ENCODE data around the gene DCAF12L2.
"Not testable (repeated sequence)": the region's sequence is repeated elsewhere in the genome, so short reads cannot be mapped to it uniquely, and the experiment has no call there.

The DCAF12L2 gene

GRCh38 chrX:126165721-126166461 lies at the start of gene DCAF12L2:
Gene DCAF12L2 (minus strand): TSS chrX:126166289. CDS start chrX:126165924, 365 bp downstream.
- no peak for DNase-seq (ENCODE audit: low read depth)

DNA sequence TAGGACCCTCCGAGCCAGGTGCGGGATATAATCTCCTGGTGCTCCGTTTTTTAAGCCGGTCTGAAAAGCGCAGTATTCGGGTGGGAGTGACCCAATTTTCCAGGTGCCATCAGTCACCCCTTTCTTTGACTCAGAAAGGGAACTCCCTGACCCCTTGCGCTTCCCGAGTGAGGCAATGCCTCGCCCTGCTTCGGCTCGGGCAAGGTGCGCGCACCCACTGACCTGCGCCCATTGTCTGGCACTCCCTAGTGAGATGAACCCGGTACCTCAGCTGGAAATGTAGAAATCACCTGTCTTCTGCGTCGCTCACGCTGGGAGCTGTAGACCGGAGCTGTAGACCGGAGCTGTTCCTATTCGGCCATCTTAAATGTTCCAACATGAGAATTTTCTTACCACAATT lies 24.8 kb upstream of the DCAF12L2 start:
- not testable (repeated sequence) for DNase-seq (ENCODE audit: low read depth)

- DNase-seq (ENCODE audit: low read depth) = no peak
Measured at GRCh38 chrX:126177133-126177840, 11.2 kb upstream of the DCAF12L2 start.

GRCh38 chrX:126170720-126171119 lies 4.6 kb upstream of the DCAF12L2 start:
- no peak for DNase-seq (ENCODE audit: low read depth)

DNA sequence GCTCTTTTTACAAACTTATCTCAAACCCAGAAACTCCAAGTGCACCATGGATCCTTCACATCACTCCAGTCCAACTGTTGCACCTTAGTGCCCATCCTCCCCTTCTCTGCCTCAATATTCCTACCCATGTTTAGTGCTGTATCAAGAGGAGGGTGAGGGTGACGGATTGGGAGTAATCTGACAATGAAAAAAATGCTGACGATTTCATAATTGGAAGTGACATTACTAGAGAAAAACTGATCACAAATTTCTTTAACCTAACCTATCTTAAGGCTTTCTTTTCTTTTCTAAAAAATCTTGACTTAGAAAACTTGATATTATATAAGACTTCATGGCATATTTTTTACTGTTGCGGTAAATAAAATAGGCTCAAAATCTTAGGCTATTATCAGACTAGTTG lies 1.5 kb upstream of the DCAF12L2 start:
- no peak for DNase-seq (ENCODE audit: low read depth)

- DNase-seq (ENCODE audit: low read depth) = no peak
Measured at GRCh38 chrX:126165401-126165720, 728 bp downstream of the DCAF12L2 start.

DNA sequence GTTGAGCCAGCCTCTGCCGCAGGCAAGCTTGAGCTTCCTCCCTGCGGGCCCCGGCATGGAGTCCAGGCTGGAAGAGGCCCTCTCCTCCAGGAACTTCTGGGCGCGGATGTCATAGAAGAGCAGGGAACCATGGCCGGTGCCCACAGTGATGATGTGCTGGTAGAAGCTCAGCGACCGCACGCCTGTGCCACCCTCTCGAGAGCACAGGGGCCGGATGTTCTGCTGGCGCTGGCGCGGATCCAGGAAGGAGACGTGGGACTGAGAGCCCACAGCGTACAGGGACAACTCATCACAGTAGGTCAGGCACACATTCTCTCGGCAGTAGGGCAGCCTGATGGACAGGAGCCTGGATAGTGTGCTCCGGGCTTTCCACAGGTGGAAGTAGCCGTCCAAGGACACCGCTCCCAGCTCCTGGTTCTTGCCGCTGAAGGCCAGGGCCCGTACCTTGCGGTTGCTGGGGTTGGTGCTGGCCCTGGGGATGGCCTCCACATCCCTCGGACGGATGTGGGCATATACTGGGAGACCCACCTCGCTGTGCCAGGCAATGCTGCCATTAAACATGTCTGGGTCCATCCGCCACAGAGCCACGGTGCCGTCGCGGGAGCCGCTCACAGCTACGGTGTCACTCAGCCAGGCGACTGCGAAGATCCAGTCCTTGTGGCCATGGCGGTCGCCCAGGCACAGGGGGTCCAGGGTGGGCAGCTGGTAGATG lies 1.2 kb downstream of the DCAF12L2 start:
- DNase-seq (ENCODE audit: low read depth) = no peak

DNA sequence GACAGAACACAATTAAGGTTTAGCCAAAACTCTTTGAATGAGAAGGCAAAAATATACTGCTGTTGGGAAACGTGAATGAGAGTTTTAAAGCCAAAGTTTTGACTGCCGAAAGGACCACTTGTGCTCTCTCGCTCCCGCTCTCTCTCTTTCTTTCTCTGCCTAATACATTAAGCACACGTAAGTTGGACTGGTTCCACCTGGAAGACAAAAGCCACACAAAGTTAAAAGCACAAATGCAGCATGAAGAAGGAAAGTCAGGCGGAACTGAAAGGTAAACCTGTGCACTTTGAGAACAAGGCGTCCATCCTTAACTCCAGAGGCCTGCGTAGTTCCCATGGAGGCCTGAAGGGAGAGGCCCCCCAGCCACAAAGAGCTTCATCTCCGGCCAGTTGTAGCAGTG lies 1.9 kb downstream of the DCAF12L2 start:
- DNase-seq (ENCODE audit: low read depth) = no peak

DNA sequence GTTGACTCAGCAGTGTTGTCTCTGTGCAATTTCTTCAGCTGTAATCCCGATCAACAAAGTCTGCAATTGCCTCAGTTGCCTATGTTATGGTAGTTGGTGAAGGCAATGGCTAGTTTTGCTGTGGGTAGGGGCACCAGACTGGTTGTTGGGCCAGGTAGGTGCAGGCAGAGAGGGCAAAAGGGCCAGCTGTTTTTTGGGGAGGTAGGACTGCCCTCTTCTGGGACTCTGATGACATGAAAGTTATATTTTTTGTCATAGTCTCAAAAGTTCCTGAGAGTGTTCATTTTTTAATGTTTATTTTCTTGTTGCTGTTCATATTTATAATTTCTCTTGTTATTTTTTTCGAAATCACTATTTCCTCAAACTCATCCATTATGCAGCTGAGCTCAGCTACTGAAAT lies 25.1 kb downstream of the DCAF12L2 start:
- no peak for DNase-seq (ENCODE audit: low read depth)

DNA sequence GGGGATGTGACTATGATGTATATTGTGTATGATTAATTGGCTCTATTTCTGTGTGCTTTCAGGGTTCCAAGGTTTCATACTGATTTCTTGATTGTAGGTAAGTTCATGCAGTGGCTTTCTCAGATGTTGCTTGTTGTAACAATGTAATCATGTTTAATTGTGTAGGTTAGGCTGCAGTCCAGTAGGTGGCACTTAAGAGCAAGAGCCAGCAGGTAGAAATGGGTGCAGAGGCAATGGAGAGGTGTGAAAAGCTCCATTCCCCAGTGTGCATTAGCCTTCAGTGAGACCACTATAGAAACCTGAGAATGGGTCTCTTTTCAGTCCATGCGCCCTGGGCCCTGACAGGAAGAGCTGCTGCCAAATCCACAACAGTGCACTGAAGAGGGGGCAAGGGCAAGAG lies 28.2 kb downstream of the DCAF12L2 start:
- no peak for DNase-seq (ENCODE audit: low read depth)

DNA sequence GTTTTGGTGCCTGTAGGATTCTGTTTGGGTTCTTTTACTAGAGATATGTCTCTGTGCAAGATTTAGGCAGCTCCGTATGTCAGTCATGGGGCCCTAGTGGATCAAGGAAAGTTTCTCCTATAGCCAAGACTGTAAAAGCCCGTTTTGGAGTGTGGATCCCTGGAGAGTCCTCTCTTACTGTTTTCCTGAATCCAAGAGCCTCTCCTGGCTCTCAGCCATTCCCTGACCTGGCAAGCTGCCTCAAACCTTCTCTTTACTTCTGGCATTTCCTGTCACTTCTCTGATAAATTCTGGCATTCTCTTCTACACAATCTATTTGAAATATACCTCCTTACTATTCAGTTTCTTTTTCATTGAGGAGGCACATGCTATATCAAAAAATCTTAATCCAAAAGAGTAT lies 41.4 kb downstream of the DCAF12L2 start:
- no peak for DNase-seq (ENCODE audit: low read depth)
